NCI-H187 (cell line): ENCODE results near the gene SMARCE1.
A peak's percentile ranks its signal among the peaks of the same experiment; 100 is the strongest.

ENCODE experiments used
- DNase-seq, 2 experiments: peaks; one replicate each; lab custom pipeline; 2025; lab: John Stamatoyannopoulos, UW

SMARCE1 gene

DNA sequence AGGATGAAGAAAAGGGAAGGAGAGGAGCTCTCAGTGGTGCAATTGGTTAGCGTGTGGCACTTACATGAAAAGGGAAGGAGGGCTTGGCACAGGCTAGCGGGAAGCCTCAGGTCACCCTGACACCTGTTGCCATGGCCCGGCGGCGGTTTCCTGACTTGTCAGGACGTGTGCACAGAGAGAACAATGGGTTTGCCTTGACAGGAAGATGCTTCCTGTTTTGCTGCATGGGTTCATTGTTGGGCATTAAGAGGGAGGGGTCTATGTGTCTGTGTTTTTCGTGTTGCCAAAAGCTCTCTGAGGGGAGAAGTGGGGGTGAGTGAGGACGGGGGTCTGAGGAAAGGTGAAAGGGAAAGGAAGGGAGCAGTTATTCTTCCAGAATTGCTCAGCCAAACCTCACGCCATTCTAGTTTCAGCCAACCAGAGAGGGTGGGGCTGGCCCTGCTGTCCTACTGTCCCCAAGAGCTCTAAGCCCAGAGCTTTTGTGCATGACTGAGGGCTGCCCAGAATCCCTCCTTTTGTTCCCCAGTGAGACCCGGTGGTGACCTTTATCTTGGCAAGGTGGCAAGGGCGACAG lies 65.2 kb downstream of the SMARCE1 start:
- peak; percentile 1 to 34 for DNase-seq

DNA sequence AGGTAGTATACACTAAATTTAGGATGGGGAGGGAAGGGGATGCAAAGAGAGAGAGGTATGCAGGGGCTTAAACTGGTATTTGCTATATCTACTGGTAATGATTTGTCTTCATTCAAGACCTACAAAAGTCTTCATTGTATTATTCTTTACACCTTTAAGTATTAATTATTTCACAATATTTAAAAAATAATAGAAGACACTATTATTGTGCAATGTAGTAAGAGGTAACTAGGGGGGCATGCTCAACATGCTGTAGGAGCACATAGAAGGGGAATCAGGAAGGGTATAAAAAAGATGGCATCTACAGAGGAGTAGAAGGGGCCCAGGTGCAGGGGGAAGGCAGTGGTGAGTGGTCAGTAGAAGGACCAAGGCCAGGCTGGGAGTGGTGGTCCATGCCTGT lies 67.5 kb downstream of the SMARCE1 start:
- no peak for DNase-seq

DNA sequence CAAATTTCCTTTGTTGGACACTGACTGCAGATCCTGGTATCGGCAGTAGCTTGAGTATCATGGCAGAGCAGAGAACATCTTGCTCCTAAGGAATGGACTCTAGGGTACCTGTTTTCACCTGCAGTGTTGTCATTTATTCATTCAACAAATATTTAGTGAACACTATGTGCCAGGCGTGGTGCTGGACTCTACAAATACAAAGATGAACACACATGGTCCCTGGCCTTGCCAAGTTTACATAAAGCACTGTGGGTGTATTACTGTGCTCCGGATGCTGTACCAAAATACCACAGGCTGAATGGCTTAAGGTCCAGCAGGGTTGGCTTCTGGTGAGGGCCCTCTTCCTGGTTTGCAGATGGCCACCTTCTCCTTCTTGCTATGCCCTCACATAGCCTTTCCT lies 68.1 kb downstream of the SMARCE1 start:
- no peak for DNase-seq

DNA sequence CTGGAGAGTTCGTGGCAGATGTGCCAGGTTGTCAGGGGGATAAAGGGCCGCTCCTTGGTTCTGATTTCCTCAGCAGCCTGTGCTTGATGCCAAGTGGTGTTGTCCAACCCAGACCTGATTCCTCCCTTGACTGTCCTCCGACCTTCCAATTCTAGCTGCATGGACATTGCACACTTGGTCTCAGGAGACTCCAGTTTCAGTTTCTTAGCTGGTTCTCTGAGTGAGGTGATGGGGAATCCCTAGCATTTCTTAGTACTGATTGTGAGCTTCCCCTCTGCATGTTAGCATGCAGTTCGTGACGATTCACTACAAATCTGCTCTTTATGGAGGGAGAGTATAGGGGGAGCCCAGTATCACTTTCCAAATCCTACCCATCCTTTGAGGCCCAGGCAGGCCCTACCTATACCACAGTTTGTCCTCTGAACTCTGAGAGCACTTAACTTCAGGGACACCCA lies 70.0 kb downstream of the SMARCE1 start:
- no peak for DNase-seq

DNA sequence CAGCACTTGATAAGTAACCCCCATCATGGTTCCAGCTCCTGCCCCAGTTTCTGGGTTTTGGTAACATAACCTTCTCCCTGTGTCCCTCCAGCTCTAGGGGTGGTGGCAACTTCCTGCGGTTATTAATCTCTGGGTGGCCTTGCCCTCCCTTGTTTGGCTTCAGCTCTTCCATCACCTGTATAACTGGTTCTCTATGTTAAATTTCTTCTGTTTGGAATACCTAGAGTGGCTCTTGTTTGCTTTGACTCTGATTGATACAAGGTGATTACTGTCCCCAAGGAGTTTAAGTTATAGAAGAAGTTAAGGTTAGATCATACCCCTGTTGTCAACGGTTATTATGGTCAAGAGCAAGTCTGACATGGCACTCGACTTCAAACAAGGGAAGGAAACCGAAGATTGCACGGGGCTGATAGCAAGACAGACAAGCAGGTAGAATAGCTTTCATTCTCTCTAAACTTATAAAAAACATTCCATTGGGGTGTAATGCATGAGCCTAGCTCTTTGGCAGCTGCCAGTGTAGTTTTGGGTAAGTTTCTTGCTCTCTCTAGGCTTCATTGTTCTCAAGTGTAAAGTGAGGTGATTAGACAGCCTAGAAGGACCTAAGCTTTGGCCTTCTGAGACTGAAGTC lies 71.4 kb downstream of the SMARCE1 start:
- no peak for DNase-seq
